Peyer's patch (tissue), 4 donors: ENCODE data around the gene ZNF219. TPM values are rescaled to one million over a fixed set of nuclear protein-coding genes. Genes with fewer than 3 reads are reported as not detected.

Experiments
- DNase-seq, 3 donors: peaks; one replicate each; pipeline ENCODE4 v3.0.0-alpha.2; 2017 to 2019
- H3K27ac ChIP-seq, 4 donors: fragments of 200-600 bp; sonication (generic); one replicate each; pipeline ENCODE4 v1.5.1; 2016 to 2019
- H3K27me3 ChIP-seq, 2 donors: fragments of 200-600 bp; sonication (generic); one replicate each; pipeline ENCODE4 v1.5.1; 2019
- H3K36me3 ChIP-seq, 3 donors: fragments of 200-600 bp; sonication (generic); one replicate each; pipeline ENCODE4 v1.5.1; 2016 to 2019
- H3K4me1 ChIP-seq, 4 donors: fragments of 200-600 bp; sonication (generic); one replicate each; pipeline ENCODE4 v1.5.1; 2016 to 2019
- H3K4me3 ChIP-seq, 4 donors: fragments of 200-600 bp; sonication (generic); 1 replicate in 3 of 4; 2 replicates in 1 of 4; pipeline ENCODE4 v1.5.1; 2016 to 2019; ENCODE audit warnings: mild to moderate bottlenecking in 1 of 4
- H3K9me3 ChIP-seq, 4 donors: fragments of 200-600 bp; sonication (generic); one replicate each; pipeline ENCODE4 v1.5.1; 2016 to 2019; ENCODE audit warnings: mild to moderate bottlenecking in 1 of 4
- POLR2A ChIP-seq, 2 donors: fragments of 450-650 bp; IDR thresholded peaks; one replicate each; pipeline ENCODE4 v1.5.1; 2017; ENCODE audit warnings: antibody characterized with exemption in 2 of 2, mild to moderate bottlenecking in 2 of 2, moderate library complexity in 2 of 2
- total RNA-seq, 4 donors: library from RNA; depleted of rRNA; stranded (reverse); fragments of >200 nt; gene quantifications; one replicate each; pipeline ENCODE4 v1.1.0, GENCODE V29; 2016
- TF ChIP-seq, protein P1 (sequence below), 6 experiments: fragments of 450-650 bp in 4 of 6; fragments of 200-600 bp in 2 of 6; sonication (generic) in 1 of 6; IDR thresholded peaks; one replicate each; pipeline ENCODE4 v1.5.1; 2017 to 2019; ENCODE audit warnings: antibody characterized with exemption in 6 of 6, mild to moderate bottlenecking in 3 of 6, moderate library complexity in 1 of 6

Gene ZNF219
- total RNA-seq, 4 donors from 2014 or later, result 41.3 to 68.8 (median 63.2) TPM

DNA sequence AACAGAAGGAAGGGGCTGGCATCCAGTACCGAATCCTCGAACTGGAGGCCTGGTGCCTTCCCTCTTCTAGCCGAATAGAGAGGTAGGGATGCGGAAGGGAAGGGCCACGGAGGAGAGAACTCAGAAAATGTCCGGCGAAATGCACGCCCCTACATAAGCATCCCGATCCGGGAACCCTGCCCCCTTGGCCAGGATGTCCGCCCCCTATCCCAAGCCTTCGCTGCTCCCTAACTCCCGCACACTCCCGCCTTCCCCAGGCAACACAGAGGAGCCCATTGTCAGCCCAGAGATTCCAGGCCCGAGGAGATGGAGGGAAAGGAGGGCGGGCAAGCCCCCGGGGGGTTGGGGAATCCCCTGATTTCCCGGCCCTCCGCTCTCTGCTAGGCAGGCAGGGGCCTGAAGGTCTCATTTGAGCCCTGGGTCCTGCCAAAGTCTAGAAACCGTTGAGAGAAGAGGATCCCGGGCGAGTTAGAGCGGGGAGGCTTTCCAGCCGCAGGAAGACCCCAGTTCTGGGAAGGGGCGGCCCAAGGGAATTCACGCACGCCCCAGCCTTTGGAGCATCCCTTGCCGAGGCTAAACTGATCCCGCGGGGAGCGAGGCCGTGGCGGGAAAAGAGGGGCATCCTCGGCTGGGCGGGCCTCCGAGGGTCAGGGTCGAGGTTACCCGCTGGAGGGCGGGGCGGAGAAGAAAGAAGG lies 28.9 kb downstream of the ZNF219 start:
- Histone ChIP-seq H3K4me3 (peak overlapping the region; percentile 66 to 90 (median 82)), H3K9me3 (no peaks in the 10 kb centered on the region), H3K36me3 (peaks cover 0 to 12% (median 0%) of the 10 kb centered on the region in 3 donors), H3K4me1 (peaks cover 0 to 36% (median 26%) of the 10 kb centered on the region in 4 donors), H3K27me3 (no peaks in the 10 kb centered on the region), H3K27ac (peak overlapping the region; percentile 79 to 90 (median 84))
- no peak for DNase-seq
- TF ChIP-seq POLR2A (IDR thresholded peaks at IDR 0.05), result no peak
- TF ChIP-seq, protein P1, sequence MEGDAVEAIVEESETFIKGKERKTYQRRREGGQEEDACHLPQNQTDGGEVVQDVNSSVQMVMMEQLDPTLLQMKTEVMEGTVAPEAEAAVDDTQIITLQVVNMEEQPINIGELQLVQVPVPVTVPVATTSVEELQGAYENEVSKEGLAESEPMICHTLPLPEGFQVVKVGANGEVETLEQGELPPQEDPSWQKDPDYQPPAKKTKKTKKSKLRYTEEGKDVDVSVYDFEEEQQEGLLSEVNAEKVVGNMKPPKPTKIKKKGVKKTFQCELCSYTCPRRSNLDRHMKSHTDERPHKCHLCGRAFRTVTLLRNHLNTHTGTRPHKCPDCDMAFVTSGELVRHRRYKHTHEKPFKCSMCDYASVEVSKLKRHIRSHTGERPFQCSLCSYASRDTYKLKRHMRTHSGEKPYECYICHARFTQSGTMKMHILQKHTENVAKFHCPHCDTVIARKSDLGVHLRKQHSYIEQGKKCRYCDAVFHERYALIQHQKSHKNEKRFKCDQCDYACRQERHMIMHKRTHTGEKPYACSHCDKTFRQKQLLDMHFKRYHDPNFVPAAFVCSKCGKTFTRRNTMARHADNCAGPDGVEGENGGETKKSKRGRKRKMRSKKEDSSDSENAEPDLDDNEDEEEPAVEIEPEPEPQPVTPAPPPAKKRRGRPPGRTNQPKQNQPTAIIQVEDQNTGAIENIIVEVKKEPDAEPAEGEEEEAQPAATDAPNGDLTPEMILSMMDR (IDR thresholded peaks at IDR 0.05), result no peak

DNA sequence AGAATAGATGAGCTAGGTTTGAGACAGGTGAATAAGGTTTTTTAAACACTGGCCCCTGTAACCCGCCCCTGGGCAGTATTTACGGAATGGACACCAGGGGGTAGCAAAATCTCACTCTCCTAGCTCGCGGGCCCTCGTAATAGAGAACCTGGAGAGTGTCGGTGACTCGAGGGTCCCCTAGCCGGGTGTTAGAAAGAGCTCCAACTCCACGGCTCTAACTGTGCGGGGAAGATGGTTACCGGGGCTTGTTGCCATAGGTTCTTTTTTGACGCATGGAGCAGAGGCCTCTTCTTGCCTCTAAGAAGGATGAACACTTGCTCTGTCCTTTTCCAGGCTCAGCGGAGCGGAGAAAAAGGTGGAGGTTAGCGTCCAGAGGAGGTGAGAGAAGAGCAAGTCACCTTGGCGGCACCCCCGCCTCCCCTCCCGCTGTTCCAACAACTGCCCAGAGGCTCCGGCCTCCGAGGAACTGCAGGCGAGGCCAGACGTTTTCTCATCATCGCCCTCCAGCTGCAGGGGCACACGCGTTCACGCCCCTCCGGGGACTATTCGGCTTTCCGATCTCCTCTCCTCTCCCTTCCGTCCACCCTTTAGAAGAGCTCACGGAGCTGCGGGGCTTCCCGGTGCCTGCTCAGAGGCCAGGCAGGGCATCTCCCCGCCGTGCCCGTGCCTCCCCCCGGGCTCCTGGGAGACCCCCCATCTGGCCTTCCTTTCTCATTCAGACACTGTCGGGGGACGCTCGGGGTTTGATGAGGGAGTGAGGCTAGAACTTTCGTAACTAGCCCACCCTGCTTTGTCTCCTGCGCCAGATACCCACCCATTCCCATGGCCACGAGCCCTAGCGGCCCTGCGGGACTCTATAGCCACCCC lies 29.7 kb downstream of the ZNF219 start:
- TF ChIP-seq, protein P1 (IDR thresholded peaks at IDR 0.05), result peak; percentile 31 to 65 (median 54)
- no peak for TF ChIP-seq POLR2A (IDR thresholded peaks at IDR 0.05)
- H3K27ac ChIP-seq, result peak overlapping the region; percentile 79 to 90 (median 84)

DNA sequence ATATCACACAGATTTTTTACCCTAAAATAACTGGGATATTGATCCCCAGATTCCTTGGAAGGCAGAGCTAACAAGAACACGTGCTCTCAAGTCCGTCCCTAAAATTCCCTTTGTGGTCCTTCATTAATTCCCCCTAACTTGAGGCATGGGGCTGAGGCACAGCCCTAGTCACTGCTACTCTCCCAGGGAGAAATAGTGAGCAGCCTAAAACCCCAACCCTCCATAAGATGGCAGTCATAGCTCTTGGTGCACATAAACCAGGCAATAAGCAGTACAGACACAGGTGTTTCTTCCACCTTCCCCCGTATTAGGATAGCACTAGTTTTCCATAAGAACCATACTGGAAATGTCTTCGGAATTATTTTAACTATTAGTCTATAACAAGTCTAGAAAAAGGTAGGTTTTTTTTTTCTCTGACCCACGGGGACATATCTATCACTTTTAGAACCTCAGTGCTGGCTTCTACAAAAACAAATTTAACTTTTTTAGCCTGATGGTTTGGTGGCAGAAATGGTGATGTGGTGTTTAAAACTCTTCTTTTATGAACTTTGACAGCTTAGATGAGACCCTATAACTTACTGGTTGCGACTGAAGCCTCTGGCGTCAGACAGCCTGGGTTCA lies 31.5 kb downstream of the ZNF219 start:
- Histone ChIP-seq H3K27me3 (no peaks in the 10 kb centered on the region), H3K4me3 (no peak overlapping the region), H3K4me1 (peaks cover 0 to 31% (median 23%) of the 10 kb centered on the region in 4 donors), H3K36me3 (no peaks in the 10 kb centered on the region), H3K9me3 (no peaks in the 10 kb centered on the region), H3K27ac (no peak overlapping the region)
- TF ChIP-seq POLR2A (IDR thresholded peaks at IDR 0.05), result no peak
- TF ChIP-seq, protein P1 (IDR thresholded peaks at IDR 0.05), result peak in 3 of 6 experiments; percentile 19 to 25 (median 20)
- no peak for DNase-seq

More for the DNA sequence above, 29.7 kb downstream of the ZNF219 start:
- H3K27me3 ChIP-seq, result no peaks in the 10 kb centered on the region
- DNase-seq, result peak in 2 of 3 donors; percentile 68 to 78
- H3K9me3 ChIP-seq, result no peaks in the 10 kb centered on the region
- H3K36me3 ChIP-seq, result peaks cover 0 to 4% (median 0%) of the 10 kb centered on the region in 3 donors
- peak overlapping the region; percentile 66 to 90 (median 82) for H3K4me3 ChIP-seq
- H3K4me1 ChIP-seq, result peaks cover 0 to 36% (median 26%) of the 10 kb centered on the region in 4 donors

DNA sequence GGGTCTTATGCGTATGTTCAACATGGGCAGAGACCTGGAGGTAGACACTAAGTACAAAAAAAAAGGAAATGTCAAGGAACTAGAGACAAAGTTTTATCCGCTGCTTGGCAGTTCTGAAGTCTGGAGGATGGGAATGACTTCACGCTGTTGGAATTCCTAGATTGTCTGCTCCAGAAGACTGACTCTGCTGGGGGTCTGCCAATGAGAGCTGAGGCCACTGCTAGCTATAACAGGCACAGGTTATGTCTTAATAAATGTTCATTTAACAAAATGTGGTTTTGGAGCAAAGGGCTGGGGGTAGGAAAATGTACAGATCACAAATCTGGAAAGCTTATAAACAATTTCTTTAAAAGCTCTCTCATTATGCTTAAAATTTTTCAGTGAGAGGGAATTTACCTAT lies 35.0 kb downstream of the ZNF219 start:
- H3K9me3 ChIP-seq, result no peaks in the 10 kb centered on the region
- no peaks in the 10 kb centered on the region for H3K27me3 ChIP-seq
- no peak overlapping the region for H3K4me3 ChIP-seq
- DNase-seq, result no peak
- TF ChIP-seq POLR2A (IDR thresholded peaks at IDR 0.05), result no peak
- TF ChIP-seq, protein P1 (IDR thresholded peaks at IDR 0.05), result no peak
- H3K27ac ChIP-seq, result no peak overlapping the region
- H3K36me3 ChIP-seq, result no peaks in the 10 kb centered on the region
- peaks cover 0 to 4% (median under 1%) of the 10 kb centered on the region in 4 donors for H3K4me1 ChIP-seq

DNA sequence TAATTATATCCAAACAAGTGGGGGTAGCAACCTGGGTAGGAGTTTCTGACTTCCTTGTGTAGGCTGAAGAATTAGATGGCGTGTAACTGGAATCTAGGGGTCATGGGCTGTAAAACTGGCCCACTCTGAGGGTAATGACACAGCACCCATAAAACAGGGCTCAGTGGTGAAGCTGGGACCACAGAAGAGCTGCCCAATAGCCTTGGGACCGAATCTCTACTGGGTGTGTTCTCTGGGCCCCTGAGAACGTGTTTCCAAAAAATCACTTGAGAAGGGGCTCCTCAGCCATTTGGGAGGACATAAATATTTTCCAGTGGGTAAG lies 37.1 kb downstream of the ZNF219 start:
- H3K4me1 ChIP-seq, result peaks cover 0 to 4% (median 0%) of the 10 kb centered on the region in 4 donors
- H3K4me3 ChIP-seq, result no peak overlapping the region
- no peak for TF ChIP-seq POLR2A (IDR thresholded peaks at IDR 0.05)
- TF ChIP-seq, protein P1 (IDR thresholded peaks at IDR 0.05), result no peak
- H3K27me3 ChIP-seq, result no peaks in the 10 kb centered on the region
- no peaks in the 10 kb centered on the region for H3K36me3 ChIP-seq
- H3K27ac ChIP-seq, result peak overlapping the region in 1 of 4 donors; percentile 9
- DNase-seq, result no peak
- H3K9me3 ChIP-seq, result no peaks in the 10 kb centered on the region
